ENCODE data around the gene INTS11.
"Not testable (repeated sequence)": the region's sequence is repeated elsewhere in the genome, so short reads cannot be mapped to it uniquely, and the experiment has no call there.

INTS11 gene

DNA sequence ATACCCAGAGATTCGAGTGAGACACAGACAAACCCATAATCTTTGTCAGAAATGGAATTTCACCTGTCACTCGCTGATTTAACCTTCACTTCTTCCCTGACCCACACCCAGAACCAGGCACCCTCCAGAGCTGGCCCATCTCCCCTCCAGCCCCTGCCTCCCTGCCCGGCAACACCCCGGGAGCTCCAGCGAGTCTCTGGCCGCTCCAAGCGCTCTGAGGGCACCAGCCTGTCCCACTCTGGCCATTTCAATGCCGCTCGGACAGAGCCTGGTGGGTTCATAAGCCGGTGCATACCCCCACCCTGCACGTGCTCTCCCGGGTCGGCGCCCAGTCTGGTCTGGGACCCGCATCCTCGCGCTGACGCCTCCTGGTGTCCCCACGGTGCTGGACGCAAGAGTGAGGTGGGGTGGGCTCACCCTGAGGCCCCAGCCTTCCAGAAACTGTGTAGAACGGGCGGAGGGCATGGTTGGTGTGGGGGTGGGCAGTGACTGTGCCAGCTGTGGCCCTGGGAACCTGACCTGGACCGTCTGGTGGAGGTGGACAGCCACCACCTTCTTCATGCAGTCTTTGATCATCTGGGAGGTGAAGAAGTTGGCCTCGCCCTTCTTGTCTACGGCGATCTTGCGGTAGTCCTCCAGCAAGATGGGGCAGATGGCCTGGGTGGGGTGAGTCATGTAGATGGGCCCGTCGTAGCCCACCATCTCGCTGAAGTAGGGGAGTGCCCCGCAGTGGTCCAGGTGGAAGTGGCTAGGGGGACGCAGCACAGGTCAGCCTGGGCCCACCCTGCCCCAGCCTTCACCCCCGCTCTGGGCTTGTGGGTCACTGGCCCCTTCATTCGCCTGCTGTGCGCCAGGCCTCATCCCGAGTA lies 5.4 kb downstream of the INTS11 start:
- TF ChIP-seq JUND (IDR thresholded peaks at IDR 0.05; ENCODE audit: low read depth), result no peak
- no peak for DNase-seq (ENCODE audit: low read depth in 1 of 2, low spot score in 1 of 2)
- in situ Hi-C loops (cut with HindIII; ENCODE audit: low pct_unique_long_range_greater_than_20kb, low sequenced_read_pairs), result no loop called here

DNA sequence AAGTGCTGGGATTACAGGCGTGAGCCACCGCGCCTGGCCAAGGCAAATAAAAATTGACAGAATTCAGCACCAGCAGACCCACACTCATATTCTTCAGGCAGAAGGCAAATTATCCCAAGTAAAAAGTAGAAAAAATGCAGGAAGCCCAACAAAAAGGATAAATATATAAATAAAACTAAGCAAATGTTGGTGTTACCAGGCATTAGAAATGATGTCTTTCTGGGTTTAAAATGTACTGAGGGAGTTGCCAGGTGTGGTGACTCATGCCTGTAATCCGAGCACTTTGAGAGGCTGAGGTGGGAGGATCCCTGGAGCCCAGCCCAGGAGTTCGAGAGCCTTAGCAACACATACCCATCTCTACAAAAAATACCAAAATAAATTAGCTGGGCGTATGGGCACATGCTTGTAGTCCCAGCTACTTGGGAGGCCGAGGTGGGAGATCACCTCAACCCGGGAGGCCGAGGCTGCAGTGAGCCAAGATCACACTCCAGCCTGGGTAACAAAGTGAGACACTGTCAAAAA lies 6.3 kb downstream of the INTS11 start:
- in situ Hi-C loops (cut with HindIII; ENCODE audit: low pct_unique_long_range_greater_than_20kb, low sequenced_read_pairs), result no loop called here
- no peak for TF ChIP-seq JUND (IDR thresholded peaks at IDR 0.05; ENCODE audit: low read depth)
- peak in 1 of 2 experiments; percentile 78 for DNase-seq (ENCODE audit: low read depth in 1 of 2, low spot score in 1 of 2)

DNA sequence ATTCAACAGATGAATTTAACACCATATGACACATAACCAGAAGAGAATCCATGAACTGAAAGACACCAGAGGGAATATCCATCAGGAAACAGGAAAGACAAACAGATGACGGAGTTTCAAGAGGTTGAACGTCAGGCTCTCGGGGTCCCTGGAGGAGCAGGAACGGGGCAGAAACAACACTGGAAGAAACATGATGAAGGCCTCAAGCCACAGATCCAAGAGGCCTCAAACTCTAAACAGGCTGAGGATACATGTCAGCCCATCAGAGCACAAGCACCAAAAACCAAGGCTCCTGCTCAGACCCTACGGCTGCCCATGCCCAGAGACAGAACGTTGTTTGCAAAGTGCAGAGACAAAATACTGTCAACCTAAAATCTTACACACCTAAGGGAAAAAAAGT lies 7.0 kb downstream of the INTS11 start:
- no peak for DNase-seq (ENCODE audit: low read depth in 1 of 2, low spot score in 1 of 2)
- no peak for TF ChIP-seq JUND (IDR thresholded peaks at IDR 0.05; ENCODE audit: low read depth)
- in situ Hi-C loops (cut with HindIII; ENCODE audit: low pct_unique_long_range_greater_than_20kb, low sequenced_read_pairs), result no loop called here

DNA sequence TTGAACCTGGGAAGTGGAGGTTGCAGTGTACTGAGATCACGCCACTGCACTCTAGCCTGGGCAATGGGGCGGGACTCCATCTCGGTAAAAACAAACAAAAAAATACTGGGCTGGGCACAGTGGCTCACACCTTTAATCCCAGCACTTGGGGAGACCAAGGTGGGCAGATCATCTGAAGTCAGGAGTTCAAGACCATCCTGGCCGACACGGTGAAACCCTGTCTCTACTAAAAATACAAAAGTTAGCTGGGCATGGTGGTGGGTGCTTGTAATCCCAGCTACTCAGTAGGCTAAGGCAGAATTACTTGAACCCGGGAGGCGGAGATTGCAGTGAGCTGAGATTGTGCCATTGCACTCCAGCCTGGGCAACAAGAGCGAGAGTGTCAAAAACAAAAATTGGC lies 8.3 kb downstream of the INTS11 start:
- in situ Hi-C loops (cut with HindIII; ENCODE audit: low pct_unique_long_range_greater_than_20kb, low sequenced_read_pairs); DNase-seq (ENCODE audit: low read depth in 1 of 2, low spot score in 1 of 2): not testable (repeated sequence)

DNA sequence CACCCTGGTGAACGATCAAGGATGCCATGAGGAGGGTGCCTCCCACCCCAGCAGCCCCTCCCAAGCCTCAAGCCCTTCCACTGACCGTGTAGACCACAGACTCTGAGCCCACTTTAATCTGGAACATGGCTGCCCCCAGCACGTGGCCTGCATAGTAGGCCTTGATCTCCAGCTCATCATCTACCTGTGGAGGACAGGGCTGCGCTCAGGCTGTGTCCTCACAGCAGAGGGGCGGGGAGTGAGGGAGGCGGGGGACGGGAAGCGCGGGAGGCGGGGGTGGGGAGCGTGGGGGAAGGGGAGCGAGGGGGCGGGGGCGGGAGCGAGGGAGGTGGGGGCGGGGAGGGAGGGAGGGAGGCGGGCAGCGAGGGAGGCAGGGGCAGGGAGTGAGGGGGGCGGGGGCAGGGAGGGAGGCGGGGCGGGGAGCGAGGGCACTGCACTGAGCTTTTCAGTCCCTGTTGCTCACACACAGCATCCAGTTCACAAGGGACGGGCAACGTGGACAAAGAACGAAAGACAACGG lies 9.0 kb downstream of the INTS11 start:
- in situ Hi-C loops (cut with HindIII; ENCODE audit: low pct_unique_long_range_greater_than_20kb, low sequenced_read_pairs), result no loop called here
- no peak for DNase-seq (ENCODE audit: low read depth in 1 of 2, low spot score in 1 of 2)
- no peak for TF ChIP-seq JUND (IDR thresholded peaks at IDR 0.05; ENCODE audit: low read depth)

DNA sequence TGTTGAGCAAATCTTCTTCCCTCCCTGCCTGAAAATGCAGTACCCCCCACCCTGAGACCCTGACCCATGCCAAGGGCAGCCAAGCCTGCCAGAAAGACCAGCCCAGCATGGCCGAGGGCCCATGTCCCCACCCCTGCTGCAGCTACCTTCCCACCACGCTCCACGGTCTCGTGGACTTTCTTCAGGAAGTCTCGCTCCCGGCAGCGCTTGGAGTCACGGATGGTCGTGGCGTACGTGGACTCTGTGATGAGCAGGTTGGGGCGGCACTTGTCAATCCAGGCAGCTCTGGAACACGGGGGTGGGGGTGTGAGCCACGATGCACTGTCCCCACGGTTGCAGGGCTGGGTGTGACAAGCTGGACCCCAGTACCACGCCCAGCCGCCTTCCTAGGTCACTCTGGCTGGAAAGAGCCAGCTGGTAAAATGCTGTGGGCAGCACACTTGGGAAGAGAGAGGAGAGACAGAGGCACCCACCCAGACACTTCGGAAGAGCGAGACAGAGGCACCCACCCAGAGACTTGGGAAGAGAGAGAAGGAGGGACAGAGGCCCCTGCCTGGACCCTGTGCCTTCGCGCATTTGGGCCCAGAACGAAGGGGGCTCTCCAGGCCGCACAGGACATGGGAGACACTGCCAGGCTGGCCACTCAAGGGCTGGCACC lies 9.7 kb downstream of the INTS11 start:
- in situ Hi-C loops (cut with HindIII; ENCODE audit: low pct_unique_long_range_greater_than_20kb, low sequenced_read_pairs), result no loop called here
- DNase-seq (ENCODE audit: low read depth in 1 of 2, low spot score in 1 of 2), result no peak
- TF ChIP-seq JUND (IDR thresholded peaks at IDR 0.05; ENCODE audit: low read depth), result no peak

DNA sequence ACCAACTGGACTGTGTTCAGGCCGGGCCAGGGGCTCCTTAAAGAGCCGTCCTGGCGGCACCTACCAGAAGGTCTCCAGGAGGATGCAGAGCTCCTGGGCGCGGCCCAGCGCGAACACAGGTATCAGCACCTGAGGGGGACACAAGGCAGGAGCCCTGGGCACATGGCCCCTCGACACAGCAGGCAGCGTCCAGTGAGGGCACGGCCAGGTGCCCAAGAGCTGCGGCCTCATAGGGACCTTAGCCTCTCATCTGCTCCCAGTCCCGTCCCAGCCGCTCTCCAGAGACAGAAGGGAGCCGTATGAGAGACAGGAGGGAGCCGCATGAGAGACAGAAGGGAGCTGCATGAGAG lies 10.2 kb downstream of the INTS11 start:
- in situ Hi-C loops (cut with HindIII; ENCODE audit: low pct_unique_long_range_greater_than_20kb, low sequenced_read_pairs), result no loop called here
- no peak for TF ChIP-seq JUND (IDR thresholded peaks at IDR 0.05; ENCODE audit: low read depth)
- no peak for DNase-seq (ENCODE audit: low read depth in 1 of 2, low spot score in 1 of 2)

DNA sequence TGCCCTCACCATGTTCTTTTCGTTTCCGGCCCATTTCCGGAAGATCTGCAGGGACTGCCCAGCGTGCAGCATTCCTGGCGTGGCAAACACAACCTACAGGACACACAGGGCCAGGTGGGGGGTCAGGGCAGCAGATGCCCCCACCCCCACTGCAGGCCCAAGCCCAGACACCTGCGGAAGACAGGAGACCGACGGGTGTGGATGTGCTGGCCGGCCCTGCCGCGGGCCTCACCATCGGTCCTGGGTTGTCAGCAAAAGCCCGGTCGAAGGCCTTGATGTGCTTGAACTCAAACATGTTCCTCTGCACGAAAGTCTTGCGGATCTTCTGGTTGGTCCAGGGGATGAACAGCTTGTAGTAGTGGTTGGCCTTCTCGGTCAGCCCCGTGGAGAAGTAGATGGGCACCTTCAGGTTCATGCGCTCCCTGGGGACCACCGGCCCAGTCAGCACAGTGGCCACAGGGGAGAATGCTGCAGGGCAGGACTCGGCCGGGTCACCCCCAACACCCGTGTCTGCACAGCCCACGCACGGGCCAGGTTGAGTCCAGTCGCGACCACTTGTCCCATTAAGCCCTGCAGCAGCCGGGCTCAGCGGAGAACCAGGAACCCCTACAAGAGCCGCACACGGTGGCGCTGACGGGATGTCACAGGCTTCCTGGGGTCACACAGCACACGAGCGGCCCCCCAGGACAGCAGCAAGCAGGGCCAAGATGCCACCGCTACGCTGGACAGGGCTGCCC lies 10.8 kb downstream of the INTS11 start:
- DNase-seq (ENCODE audit: low read depth in 1 of 2, low spot score in 1 of 2), result no peak

DNA sequence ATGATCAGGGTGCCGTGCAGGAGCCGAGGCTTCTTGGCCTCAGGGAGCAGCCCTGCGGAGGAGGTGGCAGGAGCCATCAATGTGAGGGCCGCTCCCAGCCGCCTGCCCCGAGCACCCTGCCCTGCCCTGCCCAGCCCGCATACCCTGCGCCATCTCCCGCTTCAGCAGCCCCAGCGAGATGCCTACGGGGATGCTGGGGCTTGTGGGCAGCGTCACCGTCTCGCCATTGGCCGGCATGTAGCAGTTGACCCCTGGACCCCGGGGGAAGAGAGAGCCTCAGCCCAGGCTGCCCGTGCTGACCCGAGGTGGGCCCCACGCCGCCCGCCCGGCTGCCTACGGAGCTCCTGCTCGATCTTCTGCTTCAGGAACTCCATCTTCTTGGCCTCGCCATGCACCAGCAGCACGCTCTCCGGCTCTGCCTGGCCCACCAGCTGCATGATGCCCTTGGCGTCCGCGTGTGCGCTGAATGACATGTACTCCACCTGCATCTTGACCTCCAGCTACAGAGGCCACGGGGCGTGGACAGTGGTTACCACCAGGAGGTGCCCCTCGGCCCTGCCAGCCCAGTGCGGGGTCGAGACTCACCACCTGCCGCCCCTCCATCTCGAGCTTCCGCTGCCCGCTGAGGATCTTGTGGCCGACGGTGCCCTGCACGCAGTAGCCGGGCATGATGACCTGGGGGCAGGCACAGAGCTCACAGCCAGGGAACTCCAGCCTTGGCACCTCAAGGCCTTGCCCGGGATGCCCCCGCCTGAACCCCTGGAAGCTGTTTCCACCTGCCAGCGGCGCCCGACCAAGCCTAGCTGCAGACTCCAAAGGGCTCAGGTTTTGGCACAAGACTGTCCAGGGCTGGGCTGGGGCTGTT lies 11.8 kb downstream of the INTS11 start:
- DNase-seq (ENCODE audit: low read depth in 1 of 2, low spot score in 1 of 2), result no peak
- TF ChIP-seq JUND (IDR thresholded peaks at IDR 0.05; ENCODE audit: low read depth), result no peak
- in situ Hi-C loops (cut with HindIII; ENCODE audit: low pct_unique_long_range_greater_than_20kb, low sequenced_read_pairs), result no loop called here

More for the DNA sequence above, 10.8 kb downstream of the INTS11 start:
- in situ Hi-C loops (cut with HindIII; ENCODE audit: low pct_unique_long_range_greater_than_20kb, low sequenced_read_pairs), result no loop called here
- TF ChIP-seq JUND (IDR thresholded peaks at IDR 0.05; ENCODE audit: low read depth), result no peak

DNA sequence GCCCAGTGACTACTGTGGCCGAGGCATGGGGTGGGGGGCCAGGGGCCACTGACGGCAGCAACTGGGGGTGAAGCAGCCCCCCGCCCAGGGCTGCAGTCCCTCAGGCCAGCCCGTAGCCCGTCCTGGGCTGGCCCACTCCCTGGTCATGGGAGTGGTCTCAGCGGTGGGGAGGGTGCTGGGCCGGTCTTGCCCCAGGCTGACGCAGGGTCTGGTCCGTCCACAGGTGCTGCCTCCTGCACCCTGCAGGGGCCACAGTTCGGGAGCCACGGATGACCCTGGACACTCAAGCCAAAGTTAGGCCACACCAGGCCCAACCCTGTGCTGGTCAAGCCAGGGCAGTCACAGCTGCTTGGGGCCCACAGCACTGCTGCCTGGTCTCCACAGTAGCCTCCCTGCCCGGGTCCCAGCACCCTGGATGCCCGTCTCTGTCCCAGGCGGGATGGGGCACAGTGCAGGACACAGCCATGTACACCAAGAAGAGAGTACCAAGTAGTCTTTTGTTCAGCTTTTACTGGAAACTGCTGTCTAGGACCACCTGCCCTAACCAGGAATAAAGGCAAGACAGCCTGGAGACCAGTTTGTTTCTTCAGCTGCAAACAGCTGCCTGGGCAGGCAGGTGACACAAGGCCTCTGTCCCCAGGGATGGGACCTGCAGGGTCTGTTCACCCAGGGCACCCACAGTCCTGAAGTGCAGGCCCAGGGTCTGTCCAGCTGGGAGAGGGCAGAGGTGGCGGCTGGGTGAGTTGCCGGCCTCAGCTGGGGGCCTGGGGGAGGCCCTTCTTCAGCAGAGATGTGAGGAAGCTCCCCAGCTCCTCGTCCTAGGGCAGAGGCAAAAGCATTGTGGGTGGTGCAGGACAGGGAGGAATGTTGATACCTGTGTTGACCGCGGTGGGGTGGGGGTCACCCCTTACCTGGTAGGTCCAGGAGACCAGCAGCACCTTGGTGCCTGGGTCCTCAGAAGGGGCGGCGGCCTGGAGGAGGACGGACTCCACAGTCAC lies 13.1 kb downstream of the INTS11 start:
- TF ChIP-seq JUND (IDR thresholded peaks at IDR 0.05; ENCODE audit: low read depth), result no peak

More for the DNA sequence above, 13.1 kb downstream of the INTS11 start:
- DNase-seq (ENCODE audit: low read depth in 1 of 2, low spot score in 1 of 2), result no peak
- in situ Hi-C loops (cut with HindIII; ENCODE audit: low pct_unique_long_range_greater_than_20kb, low sequenced_read_pairs), result no loop called here
